Measurements from ENCODE around the gene PRDX6.
"Not testable (repeated sequence)": the region's sequence is repeated elsewhere in the genome, so short reads cannot be mapped to it uniquely, and the experiment has no call there.

PRDX6 gene

GRCh38 chr1:173445656-173446055, 31.5 kb upstream of the PRDX6 start:
- Histone ChIP-seq H3K36me3 (ENCODE audit: control insufficient read depth, insufficient read depth, low read length) (no peaks in the 10 kb centered on the region), H3K4me1 (ENCODE audit: control insufficient read depth, insufficient read depth, low read length) (no peaks in the 10 kb centered on the region), H3K4me3 (ENCODE audit: low read length) (no peak overlapping the region), H3K27me3 (ENCODE audit: control insufficient read depth, insufficient read depth, low read length) (no peaks in the 10 kb centered on the region), H3K9ac (ENCODE audit: low read length) (no peak overlapping the region), H3K9me3 (ENCODE audit: control insufficient read depth, low read length) (no peaks in the 10 kb centered on the region)

- no peaks in the 10 kb centered on the region for H3K4me1 ChIP-seq (ENCODE audit: control insufficient read depth, insufficient read depth, low read length)
- no peak overlapping the region for H3K9ac ChIP-seq (ENCODE audit: low read length)
- H3K9me3 ChIP-seq (ENCODE audit: control insufficient read depth, low read length), result no peaks in the 10 kb centered on the region
- no peaks in the 10 kb centered on the region for H3K36me3 ChIP-seq (ENCODE audit: control insufficient read depth, insufficient read depth, low read length)
- no peaks in the 10 kb centered on the region for H3K27me3 ChIP-seq (ENCODE audit: control insufficient read depth, insufficient read depth, low read length)
- H3K4me3 ChIP-seq (ENCODE audit: low read length), result no peak overlapping the region
Observed at GRCh38 chr1:173447224-173447623, 29.9 kb upstream of the PRDX6 start.

- Histone ChIP-seq H3K4me1 (ENCODE audit: control insufficient read depth, insufficient read depth, low read length) (no peaks in the 10 kb centered on the region), H3K4me3 (ENCODE audit: low read length) (no peak overlapping the region), H3K36me3 (ENCODE audit: control insufficient read depth, insufficient read depth, low read length) (no peaks in the 10 kb centered on the region)
Observed at GRCh38 chr1:173448945-173449344, 28.2 kb upstream of the PRDX6 start.

GRCh38 chr1:173451981-173452380, 25.2 kb upstream of the PRDX6 start:
- H3K9me3 ChIP-seq (ENCODE audit: control insufficient read depth, low read length), result no peaks in the 10 kb centered on the region
- H3K9ac ChIP-seq (ENCODE audit: low read length), result no peak overlapping the region
- no peak overlapping the region for H3K4me3 ChIP-seq (ENCODE audit: low read length)
- no peaks in the 10 kb centered on the region for H3K36me3 ChIP-seq (ENCODE audit: control insufficient read depth, insufficient read depth, low read length)
- H3K4me1 ChIP-seq (ENCODE audit: control insufficient read depth, insufficient read depth, low read length), result no peaks in the 10 kb centered on the region
- H3K27me3 ChIP-seq (ENCODE audit: control insufficient read depth, insufficient read depth, low read length), result no peaks in the 10 kb centered on the region

More at GRCh38 chr1:173448945-173449344, 28.2 kb upstream of the PRDX6 start:
- Histone ChIP-seq H3K9me3 (ENCODE audit: control insufficient read depth, low read length) (no peaks in the 10 kb centered on the region), H3K27me3 (ENCODE audit: control insufficient read depth, insufficient read depth, low read length) (no peaks in the 10 kb centered on the region), H3K9ac (ENCODE audit: low read length) (no peak overlapping the region)

GRCh38 chr1:173453982-173454381, 23.2 kb upstream of the PRDX6 start:
- no peaks in the 10 kb centered on the region for H3K36me3 ChIP-seq (ENCODE audit: control insufficient read depth, insufficient read depth, low read length)
- H3K9ac ChIP-seq (ENCODE audit: low read length), result no peak overlapping the region
- no peaks in the 10 kb centered on the region for H3K9me3 ChIP-seq (ENCODE audit: control insufficient read depth, low read length)
- no peaks in the 10 kb centered on the region for H3K27me3 ChIP-seq (ENCODE audit: control insufficient read depth, insufficient read depth, low read length)
- no peak overlapping the region for H3K4me3 ChIP-seq (ENCODE audit: low read length)
- H3K4me1 ChIP-seq (ENCODE audit: control insufficient read depth, insufficient read depth, low read length), result no peaks in the 10 kb centered on the region

- Histone ChIP-seq H3K4me1 (ENCODE audit: control insufficient read depth, insufficient read depth, low read length) (no peaks in the 10 kb centered on the region), H3K9ac (ENCODE audit: low read length) (no peak overlapping the region), H3K27me3 (ENCODE audit: control insufficient read depth, insufficient read depth, low read length) (no peaks in the 10 kb centered on the region), H3K36me3 (ENCODE audit: control insufficient read depth, insufficient read depth, low read length) (no peaks in the 10 kb centered on the region), H3K4me3 (ENCODE audit: low read length) (no peak overlapping the region), H3K9me3 (ENCODE audit: control insufficient read depth, low read length) (no peaks in the 10 kb centered on the region)
Observed at GRCh38 chr1:173454966-173455524, 22.1 kb upstream of the PRDX6 start.

GRCh38 chr1:173459885-173460284, 17.2 kb upstream of the PRDX6 start:
- no peaks in the 10 kb centered on the region for H3K9me3 ChIP-seq (ENCODE audit: control insufficient read depth, low read length)
- H3K9ac ChIP-seq (ENCODE audit: low read length), result no peak overlapping the region
- no peak overlapping the region for H3K4me3 ChIP-seq (ENCODE audit: low read length)
- no peaks in the 10 kb centered on the region for H3K36me3 ChIP-seq (ENCODE audit: control insufficient read depth, insufficient read depth, low read length)
- H3K4me1 ChIP-seq (ENCODE audit: control insufficient read depth, insufficient read depth, low read length), result no peaks in the 10 kb centered on the region
- H3K27me3 ChIP-seq (ENCODE audit: control insufficient read depth, insufficient read depth, low read length), result no peaks in the 10 kb centered on the region

GRCh38 chr1:173462666-173463065, 14.5 kb upstream of the PRDX6 start:
- not testable (repeated sequence) for H3K9ac ChIP-seq (ENCODE audit: low read length); H3K4me1 ChIP-seq (ENCODE audit: control insufficient read depth, insufficient read depth, low read length); H3K36me3 ChIP-seq (ENCODE audit: control insufficient read depth, insufficient read depth, low read length); H3K4me3 ChIP-seq (ENCODE audit: low read length); H3K27me3 ChIP-seq (ENCODE audit: control insufficient read depth, insufficient read depth, low read length); H3K9me3 ChIP-seq (ENCODE audit: control insufficient read depth, low read length)

- H3K36me3 ChIP-seq (ENCODE audit: control insufficient read depth, insufficient read depth, low read length); H3K9ac ChIP-seq (ENCODE audit: low read length); H3K4me3 ChIP-seq (ENCODE audit: low read length); H3K9me3 ChIP-seq (ENCODE audit: control insufficient read depth, low read length); H3K4me1 ChIP-seq (ENCODE audit: control insufficient read depth, insufficient read depth, low read length); H3K27me3 ChIP-seq (ENCODE audit: control insufficient read depth, insufficient read depth, low read length): not testable (repeated sequence)
Observed at GRCh38 chr1:173464185-173464584, 12.9 kb upstream of the PRDX6 start.

- no peak overlapping the region for H3K4me3 ChIP-seq (ENCODE audit: low read length)
- H3K36me3 ChIP-seq (ENCODE audit: control insufficient read depth, insufficient read depth, low read length), result no peaks in the 10 kb centered on the region
- H3K27me3 ChIP-seq (ENCODE audit: control insufficient read depth, insufficient read depth, low read length), result no peaks in the 10 kb centered on the region
- H3K4me1 ChIP-seq (ENCODE audit: control insufficient read depth, insufficient read depth, low read length), result no peaks in the 10 kb centered on the region
- H3K9ac ChIP-seq (ENCODE audit: low read length), result no peak overlapping the region
- peaks cover 10% of the 10 kb centered on the region for H3K9me3 ChIP-seq (ENCODE audit: control insufficient read depth, low read length)
Observed at GRCh38 chr1:173467426-173467825, 9.7 kb upstream of the PRDX6 start.

GRCh38 chr1:173469656-173470055, 7.5 kb upstream of the PRDX6 start:
- no peak overlapping the region for H3K9ac ChIP-seq (ENCODE audit: low read length)
- H3K4me3 ChIP-seq (ENCODE audit: low read length), result no peak overlapping the region
- H3K36me3 ChIP-seq (ENCODE audit: control insufficient read depth, insufficient read depth, low read length), result no peaks in the 10 kb centered on the region
- H3K9me3 ChIP-seq (ENCODE audit: control insufficient read depth, low read length), result peaks cover 10% of the 10 kb centered on the region
- H3K27me3 ChIP-seq (ENCODE audit: control insufficient read depth, insufficient read depth, low read length), result no peaks in the 10 kb centered on the region
- H3K4me1 ChIP-seq (ENCODE audit: control insufficient read depth, insufficient read depth, low read length), result no peaks in the 10 kb centered on the region

GRCh38 chr1:173470608-173471007, 6.5 kb upstream of the PRDX6 start:
- Histone ChIP-seq H3K36me3 (ENCODE audit: control insufficient read depth, insufficient read depth, low read length) (no peaks in the 10 kb centered on the region), H3K9me3 (ENCODE audit: control insufficient read depth, low read length) (peaks cover 10% of the 10 kb centered on the region), H3K9ac (ENCODE audit: low read length) (no peak overlapping the region), H3K4me1 (ENCODE audit: control insufficient read depth, insufficient read depth, low read length) (no peaks in the 10 kb centered on the region), H3K4me3 (ENCODE audit: low read length) (no peak overlapping the region), H3K27me3 (ENCODE audit: control insufficient read depth, insufficient read depth, low read length) (no peaks in the 10 kb centered on the region)

- peaks cover 6% of the 10 kb centered on the region for H3K4me1 ChIP-seq (ENCODE audit: control insufficient read depth, insufficient read depth, low read length)
- H3K4me3 ChIP-seq (ENCODE audit: low read length), result no peak overlapping the region
- no peak overlapping the region for H3K9ac ChIP-seq (ENCODE audit: low read length)
- no peaks in the 10 kb centered on the region for H3K36me3 ChIP-seq (ENCODE audit: control insufficient read depth, insufficient read depth, low read length)
- peaks cover 10% of the 10 kb centered on the region for H3K9me3 ChIP-seq (ENCODE audit: control insufficient read depth, low read length)
- no peaks in the 10 kb centered on the region for H3K27me3 ChIP-seq (ENCODE audit: control insufficient read depth, insufficient read depth, low read length)
Observed at GRCh38 chr1:173473599-173474011, 3.5 kb upstream of the PRDX6 start.

Measured in mucosa of stomach (tissue), 1 donor.